Femur (tissue), 1 donor: Measurements from ENCODE around the gene SPATA25.
"Not testable (repeated sequence)": the region's sequence is repeated elsewhere in the genome, so short reads cannot be mapped to it uniquely, and the experiment has no call there.

Experiments
- DNase-seq: peaks from one replicate; pipeline ENCODE4 v3.0.0-alpha.2; 2017

Gene SPATA25, protein sequence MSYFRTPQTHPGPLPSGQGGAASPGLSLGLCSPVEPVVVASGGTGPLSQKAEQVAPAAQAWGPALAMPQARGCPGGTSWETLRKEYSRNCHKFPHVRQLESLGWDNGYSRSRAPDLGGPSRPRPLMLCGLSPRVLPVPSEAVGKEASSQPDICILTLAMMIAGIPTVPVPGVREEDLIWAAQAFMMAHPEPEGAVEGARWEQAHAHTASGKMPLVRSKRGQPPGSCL

DNA sequence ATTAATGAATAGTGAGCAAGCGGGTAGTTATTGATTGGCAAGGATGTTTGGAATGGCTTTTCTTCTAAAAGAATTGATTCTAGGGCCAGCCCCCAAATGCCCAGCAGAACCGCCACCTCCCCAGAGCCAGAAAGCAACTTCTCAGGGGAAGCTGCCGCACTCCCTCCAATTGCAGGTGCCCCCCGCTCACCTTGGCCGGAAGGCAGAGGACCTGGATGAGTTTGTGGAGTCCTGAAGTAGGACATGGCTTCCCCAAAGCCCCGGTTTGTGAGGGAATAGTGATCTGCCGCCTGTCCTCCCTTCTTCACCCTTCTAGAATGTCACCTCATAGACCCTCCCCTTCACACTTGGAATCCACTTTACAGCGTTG lies at the start of gene SPATA25:
TSS of gene SPATA25 (minus strand) at position 277 of the 370 bp plus-strand sequence. CDS start at position 245, 32 bp downstream.
- DNase-seq = no peak

DNA sequence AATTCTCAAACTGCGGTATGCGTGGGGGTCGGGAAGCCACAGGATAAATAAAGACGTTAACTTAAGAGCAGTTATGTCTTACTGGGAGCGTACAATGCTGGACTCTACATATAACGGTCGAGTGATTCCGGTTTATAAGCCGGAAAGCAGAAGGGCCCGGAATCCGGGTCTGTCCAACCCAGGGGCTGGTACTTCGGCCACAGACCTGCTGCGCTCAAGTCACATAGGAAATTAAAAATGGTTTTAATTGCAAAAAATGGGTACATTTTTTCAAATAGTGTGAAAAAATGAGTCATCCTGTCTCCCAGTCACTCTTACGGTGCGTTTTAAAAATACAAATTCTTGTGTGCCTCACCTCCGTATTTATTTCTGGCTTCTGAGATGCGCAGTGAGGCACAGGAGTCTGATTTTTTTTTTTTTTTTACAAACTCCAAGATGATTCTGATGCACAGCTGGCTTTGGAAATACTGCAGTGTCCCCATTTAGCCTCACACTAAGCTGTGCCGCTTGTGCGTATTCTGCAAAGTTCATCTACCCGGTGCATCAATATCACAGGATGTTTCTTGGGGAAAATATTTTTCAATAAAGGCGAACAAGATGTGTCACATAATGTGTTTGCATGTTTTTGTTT lies 48.1 kb upstream of the SPATA25 start:
- DNase-seq = no peak

- DNase-seq = peak; percentile 98
These were observed 47.4 kb upstream of the SPATA25 start, which contains the start of gene PCIF1 for GRCh38 chr20:45934586-45935415. Gene PCIF1, plus strand, starts transcription at chr20:45934683. Its CDS starts 4,317 bp downstream, at chr20:45939000.

DNA sequence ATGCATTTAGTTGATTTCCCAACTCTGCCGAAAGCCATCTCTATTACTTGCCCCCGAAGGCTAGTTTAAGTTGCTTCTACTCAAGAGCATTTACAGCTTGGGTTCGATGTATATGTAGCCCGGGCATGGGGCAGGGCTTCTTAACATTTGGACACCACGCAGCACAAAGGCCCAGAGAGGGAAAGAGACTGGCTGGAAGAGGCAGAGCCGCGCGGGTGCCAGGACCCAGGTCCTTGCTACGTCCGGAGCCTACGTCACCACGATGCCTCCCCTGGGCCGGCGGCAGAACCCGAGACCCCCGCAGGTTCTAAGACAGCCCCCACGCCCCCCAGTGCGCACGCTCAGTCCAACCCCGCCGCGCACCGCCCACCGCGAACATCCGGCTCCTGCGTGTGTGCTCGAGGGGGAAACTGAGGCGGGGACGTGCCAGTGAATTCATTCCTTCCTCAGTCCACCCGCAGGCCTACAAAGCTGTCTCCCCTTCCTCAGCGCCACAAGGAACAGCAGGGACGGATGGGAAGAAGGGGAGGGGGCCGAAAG lies 46.7 kb upstream of the SPATA25 start:
- peak; percentile 88 for DNase-seq

GRCh38 chr20:45933266-45934045 lies 46.0 kb upstream of the SPATA25 start:
- DNase-seq = peak; percentile 81

DNA sequence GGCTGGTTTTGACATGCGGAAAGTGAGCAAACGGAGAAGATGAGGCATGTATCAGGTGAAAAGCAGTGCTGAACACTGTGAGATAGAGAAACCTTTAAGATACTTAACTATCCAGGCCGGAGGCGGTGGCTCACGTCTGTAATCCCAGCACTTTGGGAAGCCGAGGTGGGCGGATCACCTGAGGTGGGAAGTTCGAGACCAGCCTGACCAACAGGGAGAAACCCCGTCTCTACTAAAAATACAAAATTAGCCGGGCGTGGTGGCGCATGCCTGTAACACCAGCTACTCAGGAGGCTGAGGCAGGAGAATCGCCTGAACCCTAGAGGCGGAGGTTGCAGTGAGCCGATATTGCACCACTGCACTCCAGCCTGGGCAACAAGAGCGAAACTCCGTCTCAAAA lies 44.3 kb upstream of the SPATA25 start:
- not testable (repeated sequence) for DNase-seq

DNA sequence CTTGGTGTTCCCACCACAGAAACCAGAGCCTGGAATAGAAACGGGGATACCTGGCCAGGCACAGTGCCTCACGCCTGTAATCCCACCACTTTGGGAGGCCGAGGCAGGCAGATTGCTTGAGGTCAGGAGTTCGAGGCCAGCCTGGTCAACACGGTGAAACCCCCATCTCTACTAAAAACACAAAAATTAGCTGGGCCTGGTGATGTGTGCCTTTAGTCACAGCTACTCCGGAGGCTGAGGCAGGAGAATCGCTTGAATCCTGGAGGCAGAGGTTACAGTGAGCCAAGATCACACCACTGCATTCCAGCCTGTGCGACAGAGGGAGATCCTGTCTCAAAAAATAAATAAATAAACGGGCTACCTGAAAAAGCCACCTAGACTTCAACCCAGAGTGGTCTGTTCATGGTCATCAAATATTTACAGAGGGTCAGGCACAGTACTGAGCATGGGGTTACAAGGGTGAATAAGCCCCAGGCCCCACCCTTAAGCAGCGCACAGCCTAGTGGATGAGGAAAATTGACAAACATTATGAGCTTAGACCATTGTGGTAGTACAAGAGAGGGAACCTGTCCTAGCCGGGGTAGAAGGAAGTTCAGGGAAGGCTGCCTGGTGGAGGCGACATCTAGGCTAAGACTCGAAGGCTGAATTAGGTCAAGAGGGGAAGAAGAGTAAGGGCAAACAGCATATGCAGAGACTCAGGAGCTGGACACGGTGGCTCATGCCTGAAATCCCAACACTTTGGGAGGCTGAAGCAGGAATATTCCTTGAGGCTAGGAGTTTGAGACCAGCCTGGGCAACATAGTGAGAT lies 39.9 kb upstream of the SPATA25 start:
- DNase-seq = no peak

- no peak for DNase-seq
These were observed 39.3 kb upstream of the SPATA25 start for GRCh38 chr20:45926731-45927070.

- DNase-seq = no peak
These were observed 38.5 kb upstream of the SPATA25 start for GRCh38 chr20:45925821-45926506.

GRCh38 chr20:45924391-45925261 lies 37.2 kb upstream of the SPATA25 start:
- peak; percentile 61 for DNase-seq

DNA sequence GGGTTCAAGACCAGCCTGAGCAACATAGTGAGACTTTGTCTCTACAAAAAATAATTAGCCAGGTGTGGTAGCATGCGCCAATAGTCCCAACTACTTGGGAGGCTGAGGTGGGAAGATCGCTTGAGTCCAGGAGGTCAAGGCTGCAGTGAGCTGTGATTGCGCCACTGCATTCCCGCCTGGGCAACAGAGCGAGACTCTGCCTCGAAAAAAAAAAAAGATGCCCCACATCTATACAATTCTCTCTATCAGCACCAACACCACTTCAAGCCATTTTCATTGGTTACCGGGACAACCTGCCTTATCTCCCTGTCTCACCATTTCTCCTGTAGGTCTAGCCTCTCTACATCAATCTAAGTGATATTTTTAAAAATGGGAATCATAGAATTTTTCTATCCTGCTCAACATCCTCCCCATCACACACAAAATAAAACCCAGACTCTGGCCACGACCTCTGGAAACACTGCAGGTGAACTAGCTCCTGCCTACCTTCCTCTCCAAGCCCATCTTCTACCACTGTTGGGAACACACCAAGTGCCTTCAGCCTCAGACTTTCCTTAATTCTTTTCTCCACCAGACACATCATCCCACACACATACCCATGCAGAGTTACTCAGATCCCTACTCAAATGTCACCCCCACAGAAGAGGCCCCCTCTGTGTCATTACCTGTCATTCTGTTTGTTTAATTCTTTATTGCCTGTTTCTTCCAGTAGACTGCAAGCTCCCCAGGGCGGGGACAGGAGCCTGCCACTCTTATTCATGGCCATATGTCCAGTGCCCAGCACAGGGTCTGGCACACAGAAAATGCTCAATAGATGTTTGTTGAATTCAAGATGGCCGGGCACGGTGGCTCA lies 34.1 kb upstream of the SPATA25 start:
- no peak for DNase-seq

DNA sequence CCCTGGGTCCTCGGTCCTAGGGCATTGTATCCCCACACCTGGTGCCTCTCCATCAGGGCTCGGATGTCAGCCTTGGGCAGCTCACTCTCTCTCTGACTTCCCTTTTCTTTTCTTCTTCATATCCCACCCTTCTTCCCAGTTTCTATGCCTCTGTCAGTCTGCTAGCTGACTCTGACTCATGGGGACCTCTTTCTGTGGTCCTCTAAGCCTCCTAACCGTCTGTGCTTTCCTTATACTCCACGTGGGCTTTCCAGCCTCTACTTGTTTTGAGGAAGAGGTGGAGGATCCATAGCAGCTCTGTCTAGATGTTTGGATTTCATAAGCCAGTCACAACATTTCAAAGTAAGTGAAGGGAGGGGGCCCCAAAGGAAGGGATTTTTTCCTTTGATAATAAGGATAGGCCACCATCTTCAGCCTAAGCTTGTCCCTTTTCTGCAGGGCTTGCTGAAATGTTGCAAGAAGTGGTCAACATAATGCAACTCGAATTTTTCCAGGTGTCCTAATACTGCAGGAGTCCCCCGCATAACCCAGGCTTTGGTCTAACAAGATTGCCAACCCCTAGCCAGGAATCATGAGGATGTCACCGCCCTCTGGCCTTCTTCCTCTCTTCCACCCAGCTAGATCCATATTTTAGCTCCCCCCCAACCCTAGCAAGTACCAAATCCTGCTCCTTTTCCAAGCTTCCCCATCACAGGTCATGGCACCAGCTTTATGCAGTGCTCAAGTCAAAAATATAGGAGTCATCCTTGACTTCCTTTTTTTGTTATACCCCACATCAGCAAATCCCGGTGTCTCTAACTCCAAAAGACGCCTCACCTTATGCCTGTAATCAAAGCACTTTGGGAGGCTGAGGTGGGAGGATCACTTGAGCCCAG lies 33.3 kb upstream of the SPATA25 start:
- DNase-seq = no peak

DNA sequence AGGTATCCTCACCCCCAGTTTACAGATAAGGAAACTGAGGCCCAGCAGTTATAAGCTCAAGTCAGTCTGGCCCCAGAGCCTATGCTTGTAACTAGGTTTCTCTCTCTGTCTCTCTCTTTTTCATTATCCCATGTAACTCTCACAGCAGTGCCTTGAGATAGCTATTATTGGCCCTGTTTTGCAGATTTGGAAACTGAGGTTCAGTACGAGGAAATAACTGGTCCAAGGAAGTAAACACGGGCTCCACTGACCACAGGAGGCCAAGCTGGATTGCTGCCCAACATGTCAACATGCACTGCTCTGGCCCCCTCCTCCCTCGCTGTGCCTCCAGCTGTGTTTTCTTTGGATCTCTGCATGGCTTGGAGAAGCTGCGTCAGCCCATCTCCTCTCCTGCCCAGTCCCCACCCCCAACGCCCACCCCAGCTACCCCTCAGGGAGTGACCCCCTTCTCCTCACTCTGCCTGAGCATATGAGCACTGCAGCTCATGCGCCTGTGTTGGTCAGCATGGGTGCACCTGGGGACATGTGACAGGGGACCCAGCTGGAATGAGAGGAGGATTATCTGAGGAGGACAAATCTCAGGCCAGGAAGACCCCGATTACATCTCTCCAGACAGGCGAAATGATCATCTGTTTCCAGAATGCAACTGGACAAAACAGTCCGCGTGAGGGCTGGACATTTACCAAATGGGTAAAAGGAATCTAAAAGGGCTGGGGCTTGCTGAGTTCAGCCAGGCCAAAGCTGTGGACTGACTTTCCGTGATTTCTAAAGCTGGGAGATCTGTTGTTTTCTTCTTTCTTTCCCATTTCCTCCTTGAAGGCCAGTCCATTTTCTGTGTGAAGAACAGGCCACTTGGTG lies 32.3 kb upstream of the SPATA25 start:
- peak; percentile 85 for DNase-seq

GRCh38 chr20:45918779-45919537 lies 31.5 kb upstream of the SPATA25 start:
- no peak for DNase-seq

- DNase-seq = no peak
These were observed 30.8 kb upstream of the SPATA25 start for GRCh38 chr20:45918182-45918737.

DNA sequence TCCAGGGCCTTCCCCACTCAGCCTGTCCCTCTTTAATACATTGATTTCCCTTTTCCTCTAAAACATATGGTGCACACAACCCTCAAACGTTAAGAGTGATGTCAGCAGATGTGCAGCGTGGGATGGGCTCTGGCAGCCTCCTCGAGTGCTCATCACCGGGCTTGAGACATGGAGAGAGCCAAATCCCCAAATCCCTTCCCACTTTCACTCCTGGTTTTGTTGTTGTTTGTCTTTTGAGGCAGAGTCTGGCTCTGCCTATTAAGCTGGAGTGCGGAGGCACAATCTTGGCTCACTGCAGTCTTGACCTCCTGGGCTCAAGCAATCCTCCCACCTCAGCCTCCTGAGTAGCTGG lies 30.3 kb upstream of the SPATA25 start:
- DNase-seq = peak; percentile 71
